ENCODE data around the gene TTC34.

TTC34 gene

DNA sequence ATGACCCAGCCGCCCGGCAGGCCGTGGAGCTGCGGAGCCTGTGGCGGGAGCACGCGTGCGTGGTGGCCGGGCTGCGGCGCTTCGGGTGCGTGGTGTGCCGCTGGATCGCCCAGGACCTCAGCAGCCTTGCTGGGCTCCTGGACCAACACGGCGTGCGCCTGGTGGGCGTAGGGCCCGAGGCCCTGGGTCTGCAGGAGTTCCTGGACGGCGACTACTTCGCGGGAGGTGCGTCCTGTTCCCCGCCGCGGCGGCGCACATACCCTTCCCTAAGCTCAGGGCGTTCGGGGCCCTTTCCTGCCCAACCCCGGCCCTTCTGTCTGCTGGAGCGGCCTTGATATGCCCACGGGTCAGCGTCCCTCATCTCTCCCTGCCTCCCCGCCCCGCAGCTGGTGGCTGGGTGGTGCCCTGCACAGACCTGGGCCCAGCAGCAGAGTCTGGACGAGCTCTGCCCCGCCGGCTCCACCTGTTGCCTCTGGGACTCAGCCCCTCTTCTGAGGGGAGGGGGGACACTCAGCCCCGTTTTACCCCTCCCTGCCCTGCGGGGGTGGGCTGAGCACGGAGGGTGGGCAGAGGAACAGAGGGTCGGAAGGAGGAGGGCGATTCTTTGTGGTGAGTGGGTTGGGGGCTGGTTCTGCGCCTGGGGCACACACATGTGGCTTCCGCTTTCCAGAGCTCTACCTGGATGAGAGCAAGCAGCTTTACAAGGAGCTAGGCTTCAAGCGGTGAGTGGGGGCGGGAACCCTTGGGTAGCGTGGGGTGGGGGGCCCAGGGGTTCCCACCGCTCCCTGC is 214.2 kb downstream of the TTC34 start:
- DNase-seq: no peak

DNA sequence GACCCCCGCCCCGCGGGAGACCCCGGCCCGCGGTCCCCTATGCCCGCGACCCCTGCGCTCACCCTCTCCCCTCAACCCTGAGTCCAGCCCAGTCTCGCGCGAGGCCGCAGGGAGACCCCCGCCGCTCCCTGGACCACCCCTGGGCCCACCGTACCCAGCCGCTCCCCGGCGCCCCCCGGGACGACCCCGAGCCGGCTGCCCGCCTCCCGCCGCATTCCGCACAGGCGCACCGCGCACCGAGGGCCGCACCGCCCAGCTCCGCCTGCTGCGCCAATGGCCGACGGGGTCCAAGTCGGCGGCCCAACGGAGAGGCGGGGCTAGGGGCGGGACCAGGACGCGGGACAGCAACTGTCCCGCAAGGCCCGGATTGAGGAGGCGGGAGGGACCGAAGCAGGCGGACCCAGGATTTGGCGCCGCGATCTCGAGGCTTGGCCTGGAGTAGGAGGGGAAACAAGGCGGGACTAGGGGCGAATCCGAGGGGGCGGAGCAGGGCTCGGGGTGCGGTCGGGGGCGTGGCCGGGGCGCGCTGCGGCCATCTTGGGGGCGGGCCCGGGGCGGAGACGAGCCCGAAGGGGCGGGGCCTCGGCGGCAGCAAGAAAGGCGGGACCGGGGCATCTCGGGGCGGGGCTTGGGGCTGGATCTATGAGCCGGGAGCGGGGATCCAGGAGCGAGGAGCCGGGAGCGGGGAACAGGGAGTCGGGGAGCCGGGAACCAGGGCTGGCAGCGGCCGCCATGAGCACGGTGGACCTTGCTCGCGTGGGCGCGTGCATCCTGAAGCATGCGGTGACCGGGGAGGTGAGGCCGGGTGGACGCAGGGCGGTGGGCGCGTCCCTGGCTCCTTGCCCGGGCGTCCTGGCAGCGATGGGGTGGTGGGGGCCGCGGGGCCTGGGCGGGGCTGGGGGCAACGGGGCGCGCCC is 215.1 kb downstream of the TTC34 start, which contains the start of gene PRXL2B:
Gene PRXL2B (plus strand): TSS at position 624 of the 917 bp plus-strand sequence. CDS start 109 bp downstream, at position 733.
- DNase-seq: peak; percentile 94
